Skin of body (tissue), 2 donors: Measurements from ENCODE around the gene U2AF1L4. TPM values are rescaled to one million over a fixed set of nuclear protein-coding genes. Genes with fewer than 3 reads are reported as not detected.

Experiments used
- DNase-seq: peaks from one replicate; lab custom pipeline; 2025; lab: John Stamatoyannopoulos, UW
- total RNA-seq: library from RNA; depleted of rRNA; stranded (reverse); fragments of >200 nt; gene quantifications from one replicate; pipeline ENCODE4 v1.2.3, GENCODE V29; 2014

U2AF1L4 gene, protein sequence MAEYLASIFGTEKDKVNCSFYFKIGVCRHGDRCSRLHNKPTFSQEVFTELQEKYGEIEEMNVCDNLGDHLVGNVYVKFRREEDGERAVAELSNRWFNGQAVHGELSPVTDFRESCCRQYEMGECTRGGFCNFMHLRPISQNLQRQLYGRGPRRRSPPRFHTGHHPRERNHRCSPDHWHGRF
- total RNA-seq: 5.9 TPM

DNA sequence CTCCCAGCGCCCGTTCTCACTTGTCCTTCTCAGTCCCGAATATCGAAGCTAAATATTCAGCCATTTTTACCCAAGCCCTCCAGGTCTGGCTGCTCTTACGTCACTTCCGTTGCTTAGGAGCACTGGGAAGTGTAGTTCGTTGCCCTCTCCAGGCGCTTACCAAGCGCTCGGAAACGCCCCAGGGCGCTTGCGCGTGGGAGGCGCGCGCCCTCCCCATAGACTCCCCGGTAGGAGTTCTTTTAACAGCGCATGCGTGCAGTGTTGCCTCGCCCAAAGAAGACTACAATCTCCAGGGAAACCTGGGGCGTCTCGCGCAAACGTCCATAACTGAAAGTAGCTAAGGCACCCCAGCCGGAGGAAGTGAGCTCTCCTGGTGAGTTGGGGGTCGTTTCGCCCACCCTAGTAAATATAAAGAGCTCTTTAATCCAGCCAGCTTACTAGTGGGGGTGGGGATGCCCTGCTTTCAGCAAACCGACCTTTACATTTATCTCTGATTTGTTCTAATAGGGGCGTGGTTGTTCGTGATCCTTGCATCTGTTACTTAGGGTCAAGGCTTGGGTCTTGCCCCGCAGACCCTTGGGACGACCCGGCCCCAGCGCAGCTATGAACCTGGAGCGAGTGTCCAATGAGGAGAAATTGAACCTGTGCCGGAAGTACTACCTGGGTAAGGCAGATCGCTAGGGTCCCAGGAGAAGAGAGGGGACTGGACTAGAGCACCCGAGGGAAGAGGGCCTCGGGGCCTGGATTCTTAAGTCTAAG lies at the start of gene U2AF1L4, which contains the start of gene PSENEN:
Gene U2AF1L4 (minus strand): TSS at position 91 of the 759 bp plus-strand sequence. CDS start 27 bp downstream, at position 64.
Gene PSENEN (plus strand): TSS at position 324 of the 759 bp plus-strand sequence. CDS start 280 bp downstream, at position 604.
- peak; percentile 99 for DNase-seq

DNA sequence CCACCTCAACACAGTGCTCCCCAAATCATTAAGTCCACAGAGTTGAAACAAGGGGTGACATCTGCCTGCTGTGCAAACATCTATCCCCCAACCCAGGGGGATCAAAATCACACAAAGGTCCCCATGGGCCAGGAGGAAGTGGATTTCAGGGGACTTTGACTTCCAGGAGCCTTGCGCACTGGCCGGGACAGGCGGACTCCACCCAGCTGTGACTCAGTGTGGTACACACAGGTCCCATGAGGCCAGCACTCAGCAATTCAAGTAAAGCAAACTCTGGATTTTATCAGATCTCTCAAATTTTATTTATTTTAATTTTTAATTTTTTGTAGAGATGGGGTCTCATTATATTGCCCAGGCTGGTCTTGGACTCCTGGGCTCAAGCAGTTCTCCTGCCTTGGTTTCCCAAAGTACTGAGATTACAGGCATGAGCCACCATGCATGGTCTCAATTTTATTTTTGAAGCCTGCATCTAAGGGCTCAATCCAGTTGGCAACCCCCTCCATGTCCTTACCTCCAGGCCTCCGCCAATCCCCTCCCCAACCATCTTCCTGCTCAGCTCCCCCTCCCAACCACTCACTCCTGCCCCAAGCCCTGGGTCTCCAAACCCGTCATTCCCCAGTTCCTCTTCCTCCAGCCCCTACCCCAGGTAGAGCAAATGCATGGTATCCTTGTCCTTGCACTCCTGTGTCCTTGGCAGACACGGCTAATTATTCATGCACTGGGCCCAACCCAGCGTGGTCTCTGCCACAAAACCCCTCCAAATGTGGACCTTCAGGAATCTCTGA lies 48.4 kb upstream of the U2AF1L4 start:
- DNase-seq: no peak

DNA sequence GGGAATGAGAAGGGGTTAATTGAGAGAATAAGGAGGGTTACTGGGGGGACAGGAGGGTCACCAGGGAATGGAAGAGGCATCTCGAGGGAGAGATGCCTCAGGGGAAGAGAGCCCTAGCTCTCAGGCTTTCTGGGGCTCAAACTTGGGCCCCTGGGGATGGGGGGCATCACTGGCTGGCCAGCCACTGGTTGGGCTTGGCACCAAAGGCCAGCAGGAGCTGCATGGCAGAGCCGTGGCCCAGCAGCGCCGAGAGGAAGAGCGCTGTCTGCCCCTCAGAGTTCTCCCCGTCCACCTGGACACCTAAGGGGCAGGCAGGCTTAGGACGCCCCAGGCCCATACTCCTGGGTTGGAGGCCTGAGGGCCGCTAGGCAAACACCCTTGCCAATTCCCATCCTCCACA lies 47.7 kb upstream of the U2AF1L4 start:
- DNase-seq: no peak

DNA sequence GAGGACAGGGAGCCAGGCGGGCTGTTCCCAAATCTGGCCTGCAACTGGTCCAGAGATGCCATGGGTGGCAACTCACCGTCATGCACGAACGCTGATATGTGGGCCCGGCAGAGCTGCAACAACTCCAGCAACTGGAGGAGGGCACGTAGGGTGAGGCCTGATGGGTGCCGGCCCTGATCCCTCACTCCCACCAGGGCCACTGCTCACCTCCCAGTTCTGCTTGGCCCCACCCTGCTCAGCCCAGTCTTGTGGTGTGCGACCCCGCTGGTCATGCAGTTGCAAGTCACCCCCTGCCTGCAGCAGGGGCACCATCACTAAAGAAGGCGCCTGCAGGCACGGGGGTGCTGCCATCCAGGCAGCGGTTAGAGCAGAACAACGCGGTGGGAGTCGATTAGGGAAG lies 47.1 kb upstream of the U2AF1L4 start:
- DNase-seq: no peak

DNA sequence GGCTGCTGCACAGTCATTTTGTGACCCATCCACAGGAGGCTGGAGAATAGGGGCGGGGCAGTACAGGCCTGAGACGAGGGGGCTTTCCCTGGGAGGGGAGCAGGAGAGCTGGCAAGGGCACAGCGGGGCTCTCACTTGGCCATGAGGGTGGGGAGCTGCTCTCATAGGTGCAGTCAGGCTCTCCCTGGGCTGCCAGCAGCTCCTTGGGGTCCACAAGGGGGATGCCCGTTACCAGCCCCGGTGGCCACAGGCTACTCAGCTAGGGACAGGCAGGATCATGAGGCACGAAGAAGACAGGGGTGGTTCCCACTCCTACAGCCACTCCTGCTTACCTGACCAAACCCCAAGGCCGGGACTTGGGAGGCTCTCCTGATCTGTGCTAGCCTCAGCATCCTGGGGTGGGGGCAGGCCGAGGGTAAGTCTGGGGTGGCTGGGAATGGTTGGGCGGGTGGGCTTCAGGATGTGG lies 46.6 kb upstream of the U2AF1L4 start:
- DNase-seq: no peak

DNA sequence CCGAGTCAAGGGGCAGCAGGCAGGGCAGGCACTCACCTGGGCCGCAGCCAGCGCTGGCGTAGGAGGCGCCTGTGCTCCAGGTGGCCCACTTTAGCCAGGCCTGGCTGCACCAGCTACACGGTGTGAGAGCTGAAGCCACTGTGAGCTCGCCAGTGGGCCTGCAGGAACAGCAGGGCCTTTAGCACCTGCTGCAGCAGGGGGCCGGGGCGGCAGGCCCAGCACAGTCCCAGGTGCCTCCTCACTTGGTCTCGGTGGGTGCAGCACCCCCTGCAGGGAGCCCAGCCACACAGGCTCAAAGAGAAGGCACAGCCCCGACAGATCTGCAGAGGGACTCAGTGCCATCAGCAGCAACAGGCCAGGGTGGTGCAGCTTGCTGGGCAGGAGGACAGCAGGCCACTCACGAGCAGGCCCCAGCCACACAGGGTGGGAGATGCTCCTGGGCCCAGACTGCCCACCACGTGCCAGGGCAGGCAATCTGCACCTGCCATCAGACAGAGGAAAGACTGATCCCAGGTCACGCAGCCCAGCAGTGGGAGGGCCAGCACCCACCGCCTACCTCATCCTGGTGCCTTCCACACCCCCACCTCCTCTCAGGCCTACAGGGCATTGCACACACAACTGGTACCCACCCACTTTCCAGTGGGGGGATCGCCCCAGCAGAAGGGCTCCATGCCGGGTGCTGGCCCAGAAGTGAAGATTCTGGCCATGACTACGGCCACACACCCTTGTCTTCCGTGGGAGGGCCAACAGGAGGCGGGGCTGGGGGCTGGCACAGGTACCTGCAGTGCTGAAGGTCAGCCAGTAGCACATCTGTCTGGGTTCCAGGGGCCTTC lies 46.0 kb upstream of the U2AF1L4 start:
- no peak for DNase-seq

DNA sequence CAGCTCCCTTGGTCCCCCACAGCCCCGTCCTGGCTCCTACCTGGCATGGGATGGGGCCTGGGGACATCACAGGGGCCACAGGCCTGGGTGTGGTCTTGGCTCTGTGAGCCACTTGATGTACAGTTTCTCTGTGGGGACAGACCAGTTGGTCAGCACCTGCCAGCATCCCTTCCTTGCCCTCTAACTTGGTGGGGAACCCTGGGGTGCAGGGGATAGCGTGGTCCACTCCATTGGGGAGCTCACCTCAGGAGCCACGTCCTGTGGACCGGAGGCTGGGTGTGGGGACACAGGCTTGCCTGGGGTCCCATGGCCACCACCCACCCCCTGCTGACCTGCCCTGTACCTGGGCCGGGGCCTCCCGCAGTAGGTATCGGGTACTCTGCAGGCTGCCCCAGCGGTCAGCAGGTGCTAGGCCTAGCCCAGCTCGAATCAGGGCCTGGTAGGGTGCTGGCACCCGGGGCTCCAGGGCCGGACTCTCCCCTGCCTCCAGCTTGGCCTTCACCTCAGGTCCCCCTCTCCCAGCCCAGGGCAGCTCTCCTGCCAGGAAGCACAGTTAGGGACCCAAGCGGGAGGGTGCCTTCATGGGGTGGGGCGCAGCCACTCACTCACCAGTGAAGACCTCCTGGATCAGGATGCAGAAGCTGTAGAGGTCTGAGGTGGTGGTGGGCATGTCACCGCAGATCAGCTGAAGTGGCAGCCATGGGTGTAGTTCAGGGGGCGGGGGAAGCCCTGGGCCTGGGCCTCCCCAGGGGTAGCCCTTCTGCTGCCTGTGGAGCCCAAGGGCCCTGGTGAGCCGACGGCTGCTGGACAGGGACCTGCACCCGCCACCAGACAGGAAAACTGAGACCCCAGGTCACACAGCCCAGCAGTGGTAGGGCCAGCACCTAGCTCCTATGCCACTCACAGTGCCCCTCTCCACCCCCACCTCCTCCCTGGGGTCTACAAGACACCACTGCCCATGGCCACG lies 45.0 kb upstream of the U2AF1L4 start:
- no peak for DNase-seq

DNA sequence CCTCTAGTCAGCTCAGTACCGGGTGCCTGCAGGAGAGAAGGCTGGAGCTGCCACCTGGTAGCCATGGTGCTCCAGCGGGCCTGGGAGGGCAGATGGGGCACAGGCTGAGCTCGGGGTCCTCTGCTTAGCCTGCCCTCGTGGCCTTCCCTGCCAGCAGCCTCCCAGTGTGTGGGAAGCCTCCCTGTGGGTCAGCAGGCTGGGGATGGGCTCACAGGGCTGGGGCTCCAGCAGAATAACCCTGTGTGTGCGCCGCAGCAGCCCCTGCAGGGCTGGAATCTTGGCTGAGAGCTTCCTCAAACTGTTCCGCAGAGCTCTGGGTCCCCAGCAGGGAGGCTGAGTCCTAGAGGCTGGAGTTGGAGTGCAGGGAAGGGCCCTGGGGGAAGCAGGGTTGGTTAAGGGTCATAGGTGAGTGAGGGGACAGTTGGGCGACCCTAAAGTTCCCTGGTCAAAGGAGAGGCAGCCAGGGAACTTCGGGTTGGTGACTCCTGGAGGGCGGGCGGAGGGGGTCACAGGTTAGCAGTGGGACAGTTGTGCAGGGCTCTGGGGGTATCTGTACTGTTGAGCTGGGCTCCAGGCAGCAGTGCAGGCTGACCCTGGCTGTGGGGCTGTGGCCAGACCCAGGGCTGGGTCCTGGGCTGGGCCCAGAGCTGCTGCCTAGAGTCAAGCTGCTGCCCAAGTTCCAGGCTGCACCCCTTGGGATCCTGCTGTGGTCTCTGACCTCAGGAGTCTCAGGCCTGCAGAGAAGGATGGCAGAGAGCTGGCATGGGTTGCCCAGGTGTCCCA lies 44.2 kb upstream of the U2AF1L4 start:
- no peak for DNase-seq

DNA sequence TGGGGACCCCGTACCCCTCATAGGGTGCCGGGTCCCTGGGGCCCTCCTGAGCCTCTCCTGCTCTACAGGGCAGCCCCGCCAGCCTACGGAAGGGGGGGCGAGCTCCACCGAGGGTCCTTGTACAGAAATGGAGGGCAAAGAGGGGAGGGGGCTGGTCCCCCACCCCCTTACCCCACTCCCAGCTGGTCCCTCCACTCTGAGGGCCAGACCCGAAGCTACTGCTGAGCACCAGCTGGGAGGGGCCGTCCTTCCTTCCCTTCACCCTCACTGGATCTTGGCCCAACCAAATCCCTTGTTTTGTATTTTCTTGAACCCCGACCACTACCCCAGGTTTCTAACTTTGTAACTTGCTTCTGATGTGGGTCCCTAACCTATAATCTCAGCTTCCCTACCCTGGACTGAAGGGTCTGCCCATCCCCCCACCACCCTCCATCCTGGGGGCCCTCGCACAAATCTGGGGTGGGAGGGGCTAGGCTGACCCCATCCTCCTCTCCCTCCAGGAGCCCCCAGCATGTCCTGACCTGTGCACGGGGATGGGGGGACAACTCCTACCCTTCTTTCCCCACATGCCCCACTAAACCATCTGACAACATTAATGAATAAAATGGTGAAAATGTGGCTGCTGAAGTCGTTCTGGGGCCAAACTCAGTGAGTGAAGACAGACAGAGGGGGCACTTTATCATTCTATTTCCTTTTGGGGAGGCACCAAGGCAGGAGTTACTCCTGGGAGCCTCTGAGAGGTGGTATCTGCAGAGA lies 43.2 kb upstream of the U2AF1L4 start:
- no peak for DNase-seq

DNA sequence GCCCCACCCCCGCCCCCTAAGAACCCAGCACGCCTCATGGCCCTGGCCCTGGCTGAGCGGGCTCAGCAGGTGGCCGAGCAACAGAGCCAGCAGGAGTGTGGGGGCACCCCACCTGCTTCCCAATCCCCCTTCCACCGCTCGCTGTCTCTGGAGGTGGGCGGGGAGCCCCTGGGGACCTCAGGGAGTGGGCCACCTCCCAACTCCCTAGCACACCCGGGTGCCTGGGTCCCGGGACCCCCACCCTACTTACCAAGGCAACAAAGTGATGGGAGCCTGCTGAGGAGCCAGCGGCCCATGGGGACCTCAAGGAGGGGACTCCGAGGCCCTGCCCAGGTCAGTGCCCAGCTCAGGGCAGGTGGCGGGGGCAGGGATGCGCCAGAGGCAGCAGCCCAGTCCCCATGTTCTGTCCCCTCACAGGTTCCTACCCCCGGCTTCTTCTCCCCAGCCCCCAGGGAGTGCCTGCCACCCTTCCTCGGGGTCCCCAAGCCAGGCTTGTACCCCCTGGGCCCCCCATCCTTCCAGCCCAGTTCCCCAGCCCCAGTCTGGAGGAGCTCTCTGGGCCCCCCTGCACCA lies 42.1 kb upstream of the U2AF1L4 start:
- DNase-seq: no peak

DNA sequence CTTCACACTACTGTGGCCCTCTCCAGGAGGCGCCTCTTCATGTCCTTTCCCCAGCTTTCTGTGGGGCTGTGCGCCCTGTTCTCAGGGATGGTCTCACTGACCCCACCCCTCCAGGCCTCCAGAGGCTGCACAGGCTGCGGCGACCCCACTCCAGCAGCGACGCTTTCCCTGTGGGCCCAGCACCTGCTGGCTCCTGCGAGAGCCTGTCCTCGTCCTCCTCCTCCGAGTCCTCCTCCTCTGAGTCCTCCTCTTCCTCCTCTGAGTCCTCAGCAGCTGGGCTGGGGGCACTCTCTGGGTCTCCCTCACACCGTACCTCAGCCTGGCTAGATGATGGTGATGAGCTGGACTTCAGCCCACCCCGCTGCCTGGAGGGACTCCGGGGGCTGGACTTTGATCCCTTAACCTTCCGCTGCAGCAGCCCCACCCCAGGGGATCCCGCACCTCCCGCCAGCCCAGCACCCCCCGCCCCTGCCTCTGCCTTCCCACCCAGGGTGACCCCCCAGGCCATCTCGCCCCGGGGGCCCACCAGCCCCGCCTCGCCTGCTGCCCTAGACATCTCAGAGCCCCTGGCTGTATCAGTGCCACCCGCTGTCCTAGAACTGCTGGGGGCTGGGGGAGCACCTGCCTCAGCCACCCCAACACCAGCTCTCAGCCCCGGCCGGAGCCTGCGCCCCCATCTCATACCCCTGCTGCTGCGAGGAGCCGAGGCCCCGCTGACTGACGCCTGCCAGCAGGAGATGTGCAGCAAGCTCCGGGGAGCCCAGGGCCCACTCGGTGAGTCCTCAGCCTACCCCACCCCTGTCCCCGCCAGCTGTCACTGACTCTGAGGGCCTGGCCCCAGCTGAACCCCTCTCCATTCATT lies 41.3 kb upstream of the U2AF1L4 start:
- no peak for DNase-seq

DNA sequence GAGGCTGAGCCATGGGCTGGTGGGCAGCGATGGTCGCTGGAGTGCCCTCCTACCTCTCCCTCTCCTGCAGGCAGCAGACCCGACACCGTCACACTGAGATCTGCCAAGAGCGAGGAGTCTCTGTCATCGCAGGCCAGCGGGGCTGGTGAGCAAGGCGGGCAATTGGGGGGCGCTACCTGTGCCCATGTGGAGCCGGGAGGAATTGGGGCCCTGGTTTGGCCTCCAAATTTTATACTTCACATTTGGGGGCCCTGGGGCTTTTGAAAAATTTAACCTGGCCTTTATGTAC lies 40.1 kb upstream of the U2AF1L4 start:
- no peak for DNase-seq

DNA sequence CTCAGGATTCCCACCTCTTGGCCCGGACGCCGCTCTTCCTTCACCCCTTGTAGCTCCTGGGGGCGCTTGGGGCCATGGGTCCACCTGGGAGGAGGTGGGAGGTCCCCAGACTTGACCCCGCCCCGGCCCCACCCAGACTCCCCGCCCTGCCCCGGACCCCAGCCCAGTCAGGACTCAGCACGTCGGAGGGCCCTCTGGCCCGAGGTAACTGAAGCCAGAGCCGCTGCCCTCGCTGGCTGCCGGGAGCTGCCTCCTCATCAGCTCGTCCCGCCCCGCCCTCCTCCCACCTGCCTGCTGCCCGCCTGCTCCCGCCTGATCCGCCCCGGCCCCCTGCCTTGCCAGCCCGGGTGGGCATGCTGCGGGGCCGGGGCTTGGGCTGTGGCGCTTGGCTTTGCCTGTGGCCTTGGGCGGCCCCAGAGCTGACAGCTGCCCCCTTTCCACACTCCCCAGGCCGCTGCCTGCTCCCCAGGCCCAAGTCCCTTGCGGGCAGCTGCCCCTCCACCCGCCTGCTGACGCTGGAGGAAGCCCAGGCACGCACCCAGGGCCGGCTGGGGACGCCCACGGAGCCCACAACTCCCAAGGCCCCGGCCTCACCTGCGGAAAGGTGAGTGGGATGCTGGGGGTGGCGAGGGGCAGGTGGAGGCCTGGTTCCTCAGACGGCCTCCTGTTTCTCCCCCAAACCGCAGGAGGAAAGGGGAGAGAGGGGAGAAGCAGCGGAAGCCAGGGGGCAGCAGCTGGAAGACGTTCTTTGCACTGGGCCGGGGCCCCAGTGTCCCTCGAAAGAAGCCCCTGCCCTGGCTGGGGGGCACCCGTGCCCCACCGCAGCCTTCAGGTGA lies 39.5 kb upstream of the U2AF1L4 start:
- no peak for DNase-seq

DNA sequence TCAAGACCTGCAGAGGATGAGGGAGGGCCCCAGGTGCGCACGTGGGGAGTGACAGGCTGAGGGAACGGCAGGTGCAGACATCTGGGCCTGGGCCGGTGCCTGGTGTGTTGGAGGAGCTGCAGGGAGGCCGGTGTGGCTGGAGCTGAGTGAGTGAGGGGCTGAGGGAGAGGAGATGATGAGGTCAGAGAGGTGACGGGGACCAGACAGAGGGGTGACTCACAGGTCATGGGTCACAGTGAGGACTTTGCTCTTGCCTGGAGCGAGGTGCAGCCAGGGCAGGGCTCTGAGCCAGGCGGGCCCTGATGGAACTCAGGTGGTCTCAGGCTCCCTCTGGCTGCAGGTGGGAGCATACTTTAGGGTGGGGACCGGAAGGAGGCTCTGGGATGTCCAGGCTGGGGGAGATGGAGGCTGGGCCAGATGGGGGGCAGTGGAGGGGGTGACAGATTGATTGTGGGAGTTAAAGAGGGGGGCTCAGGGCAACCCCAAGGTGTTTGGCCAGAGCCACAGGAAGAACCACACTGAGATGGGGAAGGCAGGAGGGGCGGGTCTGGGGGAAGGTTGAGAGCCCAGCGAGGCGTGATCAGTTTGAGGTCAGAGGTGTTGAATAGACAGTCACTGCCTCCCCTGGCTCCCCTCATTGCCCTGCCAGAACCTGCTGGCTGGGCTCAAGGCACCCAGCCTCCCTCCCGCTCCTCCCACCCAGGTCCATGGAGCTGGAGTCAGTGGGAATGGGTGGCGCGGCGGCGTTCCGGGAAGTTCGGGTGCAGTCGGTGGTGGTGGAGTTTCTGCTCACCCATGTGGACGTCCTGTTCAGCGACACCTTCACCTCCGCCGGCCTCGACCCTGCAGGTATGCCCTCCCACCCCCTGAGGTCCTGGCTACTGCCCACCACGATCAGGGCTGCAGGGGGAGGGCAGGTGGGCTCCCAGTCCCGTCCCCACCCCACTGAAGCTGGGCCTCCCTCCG lies 38.5 kb upstream of the U2AF1L4 start:
- no peak for DNase-seq

DNA sequence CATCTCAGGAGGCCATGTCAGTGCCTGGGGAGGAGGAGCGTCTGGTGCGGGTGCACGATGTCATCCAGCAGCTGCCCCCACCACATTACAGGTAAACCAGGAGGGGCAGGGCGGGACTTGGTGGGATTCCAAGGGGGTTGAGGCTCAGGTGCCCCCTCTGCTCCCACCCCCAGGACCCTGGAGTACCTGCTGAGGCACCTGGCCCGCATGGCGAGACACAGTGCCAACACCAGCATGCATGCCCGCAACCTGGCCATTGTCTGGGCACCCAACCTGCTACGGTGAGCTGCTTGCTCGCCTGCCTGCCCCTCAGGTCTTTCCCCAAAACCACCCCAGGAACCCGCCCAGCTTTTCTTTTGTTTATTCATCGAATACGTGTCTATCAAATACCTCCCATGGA lies 37.4 kb upstream of the U2AF1L4 start:
- no peak for DNase-seq
